Testis (tissue), 3 donors: ENCODE results near the gene ZBTB7C. TPM values are rescaled to one million over a fixed set of nuclear protein-coding genes. Genes with fewer than 3 reads are reported as not detected.

ENCODE experiments used
- DNase-seq: peaks from one replicate; pipeline ENCODE4 v3.0.0-alpha.2; 2019
- H3K27ac ChIP-seq, 2 donors: fragments of 200-600 bp; sonication (generic); one replicate each; pipeline ENCODE4 v1.5.1; 2019
- H3K27me3 ChIP-seq: fragments of 200-600 bp; sonication (generic); one replicate; pipeline ENCODE4 v1.5.1; 2019
- H3K36me3 ChIP-seq: fragments of 200-600 bp; sonication (generic); one replicate; pipeline ENCODE4 v1.5.1; 2017; ENCODE audit warnings: low read depth; ENCODE audit errors: missing control alignments
- H3K4me1 ChIP-seq: fragments of 200-600 bp; sonication (generic); one replicate; pipeline ENCODE4 v1.5.1; 2019
- H3K4me3 ChIP-seq, 2 donors: fragments of 200-600 bp; sonication (generic); one replicate each; pipeline ENCODE4 v1.5.1; 2017 to 2019
- H3K9me3 ChIP-seq: fragments of 200-600 bp; sonication (generic); one replicate; pipeline ENCODE4 v1.5.1; 2017
- POLR2A ChIP-seq: fragments of 450-650 bp; IDR thresholded peaks from one replicate; pipeline ENCODE4 v1.6.1; 2017; ENCODE audit warnings: antibody characterized with exemption, mild to moderate bottlenecking, moderate library complexity
- WGBS, 2 donors: methylation state at CpG; one replicate each; pipeline ENCODE4 v1.1.5; 2018; 5-methylcytosine and 5-hydroxymethylcytosine counted together
- intact Hi-C: fragments of 100-400 bp; cut with DNase I; formaldehyde crosslinking; loops from one replicate; pipeline ENCODE4 v1.15.1; 2023; ENCODE audit warnings: low total_unique reads
- polyA plus RNA-seq: library from polyadenylated mRNA; stranded (reverse); fragments of 350-450 nt; fragmentation: Illumina TruSeq; extraction: RNeasy Lipid Tissue Mini Kit (QIAGEN cat#74804); gene quantifications from one replicate; pipeline ENCODE4 v1.2.3, GENCODE V29; 2014; ENCODE audit warnings: low read depth, low replicate concordance; ENCODE audit not compliant: insufficient read depth
- total RNA-seq, 2 donors: library from RNA; depleted of rRNA; stranded (reverse); fragments of >200 nt; gene quantifications; one replicate each; pipeline ENCODE4 v1.2.3, GENCODE V29; 2016
- TF ChIP-seq, protein P1 (sequence below), 3 experiments: fragments of 450-650 bp in 2 of 3; fragments of 200-600 bp in 1 of 3; sonication (generic) in 1 of 3; IDR thresholded peaks; one replicate each; pipeline ENCODE4 v1.5.1; 2016 to 2019; ENCODE audit warnings: antibody characterized with exemption in 3 of 3, mild to moderate bottlenecking in 2 of 3, moderate library complexity in 1 of 3

Gene ZBTB7C
- total and polyA plus RNA-seq, 3 donors from 2014 or later, result 14.1 to 65.4 (median 42.4) TPM

GRCh38 chr18:48158721-48159120, 250.5 kb downstream of the ZBTB7C start:
- Histone ChIP-seq H3K27ac (no peak overlapping the region), H3K4me3 (no peak overlapping the region), H3K9me3 (no peaks in the 10 kb centered on the region), H3K36me3 (no peaks in the 10 kb centered on the region), H3K27me3 (no peaks in the 10 kb centered on the region), H3K4me1 (peaks cover 24% of the 10 kb centered on the region)
- DNase-seq, result no peak
- intact Hi-C loops, result no loop called here
- no peak for TF ChIP-seq POLR2A
- TF ChIP-seq, protein P1, sequence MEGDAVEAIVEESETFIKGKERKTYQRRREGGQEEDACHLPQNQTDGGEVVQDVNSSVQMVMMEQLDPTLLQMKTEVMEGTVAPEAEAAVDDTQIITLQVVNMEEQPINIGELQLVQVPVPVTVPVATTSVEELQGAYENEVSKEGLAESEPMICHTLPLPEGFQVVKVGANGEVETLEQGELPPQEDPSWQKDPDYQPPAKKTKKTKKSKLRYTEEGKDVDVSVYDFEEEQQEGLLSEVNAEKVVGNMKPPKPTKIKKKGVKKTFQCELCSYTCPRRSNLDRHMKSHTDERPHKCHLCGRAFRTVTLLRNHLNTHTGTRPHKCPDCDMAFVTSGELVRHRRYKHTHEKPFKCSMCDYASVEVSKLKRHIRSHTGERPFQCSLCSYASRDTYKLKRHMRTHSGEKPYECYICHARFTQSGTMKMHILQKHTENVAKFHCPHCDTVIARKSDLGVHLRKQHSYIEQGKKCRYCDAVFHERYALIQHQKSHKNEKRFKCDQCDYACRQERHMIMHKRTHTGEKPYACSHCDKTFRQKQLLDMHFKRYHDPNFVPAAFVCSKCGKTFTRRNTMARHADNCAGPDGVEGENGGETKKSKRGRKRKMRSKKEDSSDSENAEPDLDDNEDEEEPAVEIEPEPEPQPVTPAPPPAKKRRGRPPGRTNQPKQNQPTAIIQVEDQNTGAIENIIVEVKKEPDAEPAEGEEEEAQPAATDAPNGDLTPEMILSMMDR (IDR thresholded peaks at IDR 0.05), result no peak
- 85 to 87% methylated on average over 5 of the region's 5 CpGs for WGBS, 2 donors

DNA sequence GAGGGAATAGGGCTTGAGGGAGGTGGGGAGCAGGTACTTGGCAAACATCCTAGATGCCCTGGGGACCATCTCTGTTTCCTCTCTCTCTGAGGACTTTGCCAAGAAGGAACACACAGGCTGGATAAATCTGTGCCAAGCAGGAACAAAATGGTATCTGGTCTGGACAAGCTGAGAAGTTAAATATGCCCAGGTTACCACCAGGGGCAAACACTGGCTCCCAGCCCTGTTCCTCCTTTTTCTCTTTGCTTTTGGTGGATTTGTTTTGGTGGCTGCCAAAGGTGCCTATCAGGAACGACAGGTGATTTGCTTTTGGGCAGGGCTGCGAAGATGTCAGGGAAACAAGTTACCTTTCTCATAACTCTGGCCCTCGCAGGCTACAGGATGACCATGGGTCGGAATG, 251.2 kb downstream of the ZBTB7C start:
- Histone ChIP-seq H3K27me3 (no peaks in the 10 kb centered on the region), H3K4me1 (peaks cover 17% of the 10 kb centered on the region), H3K27ac (no peak overlapping the region), H3K9me3 (no peaks in the 10 kb centered on the region), H3K4me3 (no peak overlapping the region), H3K36me3 (no peaks in the 10 kb centered on the region)
- TF ChIP-seq POLR2A, result no peak
- 90 to 92% methylated on average over 4 of the region's 4 CpGs for WGBS, 2 donors
- intact Hi-C loops, result no loop called here
- no peak for DNase-seq

- Histone ChIP-seq H3K27ac (no peak overlapping the region), H3K36me3 (no peaks in the 10 kb centered on the region), H3K9me3 (no peaks in the 10 kb centered on the region), H3K4me3 (no peak overlapping the region), H3K27me3 (no peaks in the 10 kb centered on the region), H3K4me1 (peaks cover 3% of the 10 kb centered on the region)
- 92 to 93% methylated on average over 4 of the region's 4 CpGs for WGBS, 2 donors
- TF ChIP-seq, protein P1 (IDR thresholded peaks at IDR 0.05), result no peak
- TF ChIP-seq POLR2A, result no peak
- no peak for DNase-seq
- intact Hi-C loops, result no loop called here
Observed at GRCh38 chr18:48155856-48156255, 253.3 kb downstream of the ZBTB7C start.

DNA sequence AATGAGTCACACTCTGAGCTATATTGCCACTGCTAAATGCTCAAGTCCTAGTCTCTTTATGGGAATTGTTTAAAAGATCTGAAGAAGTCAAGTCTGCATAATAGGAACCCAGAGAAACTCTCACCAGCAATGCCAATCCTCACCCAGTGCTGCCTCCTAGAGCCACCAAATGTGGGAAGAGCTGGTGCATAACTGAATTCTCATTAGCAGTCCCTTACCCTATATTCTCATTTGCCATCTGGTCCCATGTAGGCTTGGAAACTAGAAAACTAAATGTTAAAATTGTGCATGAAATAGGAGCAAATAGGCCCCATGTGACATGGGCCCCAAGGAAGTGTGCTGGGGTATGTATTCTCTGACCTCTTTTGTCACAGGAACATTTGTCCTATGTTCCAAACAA, 254.4 kb downstream of the ZBTB7C start:
- intact Hi-C loops, result no loop called here
- H3K27ac ChIP-seq, result no peak overlapping the region
- no peaks in the 10 kb centered on the region for H3K4me1 ChIP-seq
- no peak for DNase-seq
- no peaks in the 10 kb centered on the region for H3K36me3 ChIP-seq
- H3K9me3 ChIP-seq, result no peaks in the 10 kb centered on the region
- no peak overlapping the region for H3K4me3 ChIP-seq
- TF ChIP-seq POLR2A, result no peak
- no peaks in the 10 kb centered on the region for H3K27me3 ChIP-seq

GRCh38 chr18:48153613-48154481, 255.3 kb downstream of the ZBTB7C start:
- no peaks in the 10 kb centered on the region for H3K27me3 ChIP-seq
- peak; percentile 10 for DNase-seq
- TF ChIP-seq POLR2A, result no peak
- TF ChIP-seq, protein P1 (IDR thresholded peaks at IDR 0.05), result no peak
- intact Hi-C loops, result no loop called here
- H3K36me3 ChIP-seq, result no peaks in the 10 kb centered on the region
- no peaks in the 10 kb centered on the region for H3K4me1 ChIP-seq
- WGBS, 2 donors, result 82 to 89% methylated on average over 7 of the region's 7 CpGs
- H3K9me3 ChIP-seq, result no peaks in the 10 kb centered on the region
- H3K4me3 ChIP-seq, result no peak overlapping the region
- H3K27ac ChIP-seq, result no peak overlapping the region

- TF ChIP-seq, protein P1 (IDR thresholded peaks at IDR 0.05), result no peak
- TF ChIP-seq POLR2A, result no peak
- no peaks in the 10 kb centered on the region for H3K9me3 ChIP-seq
- peak; percentile 4 for DNase-seq
- no peaks in the 10 kb centered on the region for H3K4me1 ChIP-seq
- no peaks in the 10 kb centered on the region for H3K27me3 ChIP-seq
- intact Hi-C loops, result no loop called here
- H3K27ac ChIP-seq, result no peak overlapping the region
- H3K4me3 ChIP-seq, result no peak overlapping the region
- WGBS, 2 donors, result 87 to 88% methylated on average over 4 of the region's 4 CpGs
- H3K36me3 ChIP-seq, result no peaks in the 10 kb centered on the region
Observed at GRCh38 chr18:48152549-48152948, 256.6 kb downstream of the ZBTB7C start.
